PFSK-1 (cell line): Measurements from ENCODE around the gene HLA-DPA1.

Experiments used
- FOXP2 ChIP-seq: optimal IDR thresholded peaks from 2 replicates; pipeline ENCODE3; 2011; ENCODE audit warnings: borderline replicate concordance, control low read depth, inconsistent platforms; ENCODE audit not compliant: insufficient read depth; ENCODE audit errors: extremely low read length, extremely low read depth
- POLR2AphosphoS5 ChIP-seq: IDR thresholded peaks from 2 replicates; pipeline ENCODE4 v1.6.1; 2012; ENCODE audit warnings: low read depth, mild to moderate bottlenecking, control low read depth, low read length, moderate library complexity
- SIN3A ChIP-seq: IDR thresholded peaks from 2 replicates; pipeline ENCODE4 v1.6.1; 2012; ENCODE audit warnings: mild to moderate bottlenecking, low read length, moderate library complexity, borderline replicate concordance; ENCODE audit not compliant: insufficient read depth
- TAF1 ChIP-seq: IDR thresholded peaks from 2 replicates; pipeline ENCODE4 v1.6.1; 2012; ENCODE audit warnings: low read length, control low read depth, borderline replicate concordance; ENCODE audit not compliant: insufficient read depth
- TF ChIP-seq, protein P1 (sequence below), 2 experiments: IDR thresholded peaks; 2 replicates each; pipeline versions ENCODE4 v1.6.1 to v1.8.0; 2011 to 2012; ENCODE audit warnings: low read depth in 2 of 2, low read length in 2 of 2, control low read depth in 1 of 2, inconsistent platforms in 1 of 2, mild to moderate bottlenecking in 1 of 2, moderate library complexity in 1 of 2; ENCODE audit not compliant: insufficient read depth in 1 of 2

Gene HLA-DPA1

DNA sequence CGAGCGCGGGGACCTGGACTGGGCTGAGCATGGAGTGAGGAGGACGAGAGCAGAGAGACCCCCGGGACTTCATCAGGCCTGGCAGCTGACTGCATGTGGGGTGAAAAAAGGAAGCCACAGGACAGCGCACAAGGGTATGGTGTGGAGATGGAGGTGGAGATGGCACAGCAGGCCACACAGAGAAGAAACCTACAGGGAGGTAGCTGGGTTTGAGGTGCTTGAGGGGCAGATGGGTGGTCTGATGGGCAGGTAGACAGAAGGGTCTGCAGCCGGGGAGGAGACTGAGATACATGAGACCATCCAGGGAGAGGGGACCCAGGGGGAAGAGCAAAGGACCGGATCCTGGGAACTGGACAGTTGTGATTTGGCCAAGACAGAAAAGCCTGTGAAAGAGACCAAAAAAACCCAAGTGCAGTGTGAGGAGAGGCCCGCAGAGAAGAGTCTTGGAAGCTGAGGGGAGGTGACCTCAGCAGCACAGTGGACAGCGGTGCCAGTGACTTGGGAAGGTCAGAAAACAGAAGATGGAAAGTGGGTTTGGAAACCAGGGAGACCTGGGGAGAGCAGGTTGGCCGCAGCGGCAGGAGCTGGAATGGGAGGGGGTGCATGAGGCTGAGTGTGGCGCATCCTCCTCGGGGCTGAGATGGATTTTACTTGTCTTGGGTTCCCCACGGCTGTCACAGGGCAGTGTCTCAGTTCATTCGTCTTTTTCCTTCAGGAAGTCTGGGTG, 7.8 kb upstream of the HLA-DPA1 start:
- TF ChIP-seq, protein P1, sequence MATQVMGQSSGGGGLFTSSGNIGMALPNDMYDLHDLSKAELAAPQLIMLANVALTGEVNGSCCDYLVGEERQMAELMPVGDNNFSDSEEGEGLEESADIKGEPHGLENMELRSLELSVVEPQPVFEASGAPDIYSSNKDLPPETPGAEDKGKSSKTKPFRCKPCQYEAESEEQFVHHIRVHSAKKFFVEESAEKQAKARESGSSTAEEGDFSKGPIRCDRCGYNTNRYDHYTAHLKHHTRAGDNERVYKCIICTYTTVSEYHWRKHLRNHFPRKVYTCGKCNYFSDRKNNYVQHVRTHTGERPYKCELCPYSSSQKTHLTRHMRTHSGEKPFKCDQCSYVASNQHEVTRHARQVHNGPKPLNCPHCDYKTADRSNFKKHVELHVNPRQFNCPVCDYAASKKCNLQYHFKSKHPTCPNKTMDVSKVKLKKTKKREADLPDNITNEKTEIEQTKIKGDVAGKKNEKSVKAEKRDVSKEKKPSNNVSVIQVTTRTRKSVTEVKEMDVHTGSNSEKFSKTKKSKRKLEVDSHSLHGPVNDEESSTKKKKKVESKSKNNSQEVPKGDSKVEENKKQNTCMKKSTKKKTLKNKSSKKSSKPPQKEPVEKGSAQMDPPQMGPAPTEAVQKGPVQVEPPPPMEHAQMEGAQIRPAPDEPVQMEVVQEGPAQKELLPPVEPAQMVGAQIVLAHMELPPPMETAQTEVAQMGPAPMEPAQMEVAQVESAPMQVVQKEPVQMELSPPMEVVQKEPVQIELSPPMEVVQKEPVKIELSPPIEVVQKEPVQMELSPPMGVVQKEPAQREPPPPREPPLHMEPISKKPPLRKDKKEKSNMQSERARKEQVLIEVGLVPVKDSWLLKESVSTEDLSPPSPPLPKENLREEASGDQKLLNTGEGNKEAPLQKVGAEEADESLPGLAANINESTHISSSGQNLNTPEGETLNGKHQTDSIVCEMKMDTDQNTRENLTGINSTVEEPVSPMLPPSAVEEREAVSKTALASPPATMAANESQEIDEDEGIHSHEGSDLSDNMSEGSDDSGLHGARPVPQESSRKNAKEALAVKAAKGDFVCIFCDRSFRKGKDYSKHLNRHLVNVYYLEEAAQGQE (IDR thresholded peaks at IDR 0.05; ENCODE audit: insufficient read depth in 1 of 2, low read depth in 2 of 2, low read length in 2 of 2) = 0 out of 4 replicates have a peak, but pooled peaks of 1 of the 2 experiments have one; percentile 13
- no peak for TF ChIP-seq FOXP2

DNA sequence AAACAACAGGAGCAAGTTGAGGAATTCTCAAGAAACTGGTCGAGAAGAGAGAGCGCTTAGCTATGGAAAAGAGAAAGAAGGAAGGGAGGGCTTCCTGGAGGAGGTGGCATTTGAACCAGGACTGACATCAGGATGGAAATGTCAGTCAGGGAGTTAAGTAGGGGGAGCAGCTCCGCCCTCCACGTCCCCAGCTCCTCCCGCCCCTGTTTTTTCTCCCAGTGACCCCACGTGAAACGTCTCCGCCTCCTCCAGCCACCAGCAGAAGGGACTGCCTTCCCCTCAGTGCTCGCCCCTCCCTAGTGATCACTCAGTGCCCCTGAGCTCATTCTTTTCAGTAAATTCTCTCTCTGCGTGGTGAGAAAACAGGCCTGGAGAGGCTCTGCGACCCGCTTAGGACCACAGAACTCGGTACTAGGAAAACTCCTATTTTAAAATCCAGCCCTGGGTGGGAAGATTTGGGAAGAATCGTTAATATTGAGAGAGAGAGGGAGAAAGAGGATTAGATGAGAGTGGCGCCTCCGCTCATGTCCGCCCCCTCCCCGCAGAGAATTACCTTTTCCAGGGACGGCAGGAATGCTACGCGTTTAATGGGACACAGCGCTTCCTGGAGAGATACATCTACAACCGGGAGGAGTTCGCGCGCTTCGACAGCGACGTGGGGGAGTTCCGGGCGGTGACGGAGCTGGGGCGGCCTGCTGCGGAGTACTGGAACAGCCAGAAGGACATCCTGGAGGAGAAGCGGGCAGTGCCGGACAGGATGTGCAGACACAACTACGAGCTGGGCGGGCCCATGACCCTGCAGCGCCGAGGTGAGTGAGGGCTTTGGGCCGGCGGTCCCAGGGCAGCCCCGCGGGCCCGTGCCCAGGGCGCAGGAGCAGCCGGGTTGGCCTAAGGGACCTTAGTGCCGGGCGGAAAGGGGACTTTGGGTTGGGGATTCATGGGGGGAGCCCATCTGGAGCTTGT, 7.0 kb upstream of the HLA-DPA1 start:
- TF ChIP-seq TAF1 (no peak), FOXP2 (peak; percentile 84), SIN3A (no peak)

DNA sequence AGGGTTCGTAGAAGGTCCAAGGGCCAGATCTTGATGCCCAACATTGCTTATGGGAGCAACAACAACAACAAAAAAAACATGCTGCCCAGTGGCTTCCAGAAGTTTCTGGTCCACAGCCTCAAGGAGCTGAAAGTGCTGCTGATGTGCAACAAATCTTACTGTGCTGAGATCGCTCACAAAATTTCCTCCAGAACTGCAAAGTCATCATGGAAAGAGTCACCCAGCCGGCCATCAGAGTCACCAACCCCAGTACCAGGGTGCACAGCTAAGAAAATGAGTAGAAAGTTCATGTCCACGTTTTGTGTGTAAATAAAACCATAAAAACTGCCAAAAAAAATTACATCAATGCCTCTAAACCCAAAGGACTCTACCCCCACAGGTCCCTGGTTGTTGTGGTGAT, 6.1 kb upstream of the HLA-DPA1 start:
- no peak for TF ChIP-seq FOXP2
- TF ChIP-seq, protein P1 (IDR thresholded peaks at IDR 0.05; ENCODE audit: insufficient read depth in 1 of 2, low read depth in 2 of 2, low read length in 2 of 2) = no peak
- no peak for TF ChIP-seq SIN3A
- no peak for TF ChIP-seq POLR2AphosphoS5

DNA sequence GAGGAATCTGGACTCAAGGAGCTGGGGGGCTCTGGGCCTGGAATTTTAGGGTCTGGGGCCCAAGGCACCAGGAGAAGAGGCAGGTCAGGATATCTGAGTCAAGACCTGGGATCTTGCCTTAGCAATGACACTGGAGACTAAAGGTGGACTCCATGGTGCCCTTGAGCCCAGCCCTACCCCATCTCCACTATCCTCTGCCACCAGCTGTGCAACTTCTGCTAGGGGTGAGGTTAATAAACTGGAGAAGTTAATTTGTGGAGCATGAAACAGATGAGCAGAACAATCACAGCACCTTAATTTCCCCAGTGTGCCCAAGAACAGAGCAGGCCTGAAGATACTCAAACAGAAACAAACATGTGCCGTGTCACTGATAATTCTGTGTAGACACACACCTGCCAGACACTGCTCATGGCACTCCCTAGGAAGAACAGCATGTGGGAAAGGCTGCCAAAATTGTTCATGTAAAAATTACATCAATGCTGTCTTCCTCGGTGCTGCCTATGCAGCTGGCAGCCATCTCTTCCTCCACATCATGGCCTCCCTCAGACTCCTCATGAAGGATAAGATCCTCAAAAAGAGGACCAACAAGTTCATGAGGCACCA, 5.6 kb upstream of the HLA-DPA1 start:
- TF ChIP-seq TAF1 = no peak
- TF ChIP-seq SIN3A = no peak
- TF ChIP-seq, protein P1 (IDR thresholded peaks at IDR 0.05; ENCODE audit: insufficient read depth in 1 of 2, low read depth in 2 of 2, low read length in 2 of 2) = no peak
- TF ChIP-seq POLR2AphosphoS5 = no peak
- TF ChIP-seq FOXP2 = no peak

DNA sequence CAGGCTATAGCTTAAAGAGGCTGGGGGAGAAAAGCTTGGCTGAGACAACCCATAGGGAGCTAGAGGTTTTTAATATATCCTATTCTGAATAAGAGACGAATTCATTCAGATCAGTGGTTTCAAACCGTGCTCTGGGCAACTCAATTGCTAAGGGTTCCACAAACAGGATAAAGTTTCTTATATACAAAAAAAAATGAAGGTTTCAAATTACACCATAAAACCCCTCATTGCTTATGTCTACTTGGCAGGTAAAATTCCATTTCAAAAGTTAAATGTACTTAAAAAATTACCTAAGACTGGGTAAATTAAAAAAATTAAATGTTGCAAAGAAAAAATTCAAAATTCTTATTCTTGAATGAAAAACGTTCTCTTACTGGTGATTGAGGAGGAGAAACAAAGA, 5.0 kb upstream of the HLA-DPA1 start:
- TF ChIP-seq POLR2AphosphoS5 (no peak), FOXP2 (no peak), SIN3A (no peak), TAF1 (no peak)
- TF ChIP-seq, protein P1 (IDR thresholded peaks at IDR 0.05; ENCODE audit: insufficient read depth in 1 of 2, low read depth in 2 of 2, low read length in 2 of 2) = no peak
